PC-3 (cell line): ENCODE results near the gene PIEZO1.

Source experiments
- EZH2 ChIP-seq: fragments of 300-600 bp; sonication (generic); IDR thresholded peaks from one replicate; pipeline ENCODE4 v1.6.1; 2017; ENCODE audit warnings: antibody characterized with exemption, mild to moderate bottlenecking, low read length; ENCODE audit not compliant: unreplicated experiment
- EZH2phosphoT487 ChIP-seq: fragments of 300-600 bp; sonication (generic); IDR thresholded peaks from 2 replicates; pipeline ENCODE4 v1.6.1; 2018; ENCODE audit warnings: mild to moderate bottlenecking, antibody characterized with exemption, low read length, borderline replicate concordance
- TF ChIP-seq, protein P1 (sequence below): fragments of 300-600 bp; sonication (generic); conservative IDR thresholded peaks from 2 replicates; pipeline ENCODE4 v1.5.1; 2017; ENCODE audit warnings: antibody characterized with exemption, low read depth, mild to moderate bottlenecking, low read length

DNA sequence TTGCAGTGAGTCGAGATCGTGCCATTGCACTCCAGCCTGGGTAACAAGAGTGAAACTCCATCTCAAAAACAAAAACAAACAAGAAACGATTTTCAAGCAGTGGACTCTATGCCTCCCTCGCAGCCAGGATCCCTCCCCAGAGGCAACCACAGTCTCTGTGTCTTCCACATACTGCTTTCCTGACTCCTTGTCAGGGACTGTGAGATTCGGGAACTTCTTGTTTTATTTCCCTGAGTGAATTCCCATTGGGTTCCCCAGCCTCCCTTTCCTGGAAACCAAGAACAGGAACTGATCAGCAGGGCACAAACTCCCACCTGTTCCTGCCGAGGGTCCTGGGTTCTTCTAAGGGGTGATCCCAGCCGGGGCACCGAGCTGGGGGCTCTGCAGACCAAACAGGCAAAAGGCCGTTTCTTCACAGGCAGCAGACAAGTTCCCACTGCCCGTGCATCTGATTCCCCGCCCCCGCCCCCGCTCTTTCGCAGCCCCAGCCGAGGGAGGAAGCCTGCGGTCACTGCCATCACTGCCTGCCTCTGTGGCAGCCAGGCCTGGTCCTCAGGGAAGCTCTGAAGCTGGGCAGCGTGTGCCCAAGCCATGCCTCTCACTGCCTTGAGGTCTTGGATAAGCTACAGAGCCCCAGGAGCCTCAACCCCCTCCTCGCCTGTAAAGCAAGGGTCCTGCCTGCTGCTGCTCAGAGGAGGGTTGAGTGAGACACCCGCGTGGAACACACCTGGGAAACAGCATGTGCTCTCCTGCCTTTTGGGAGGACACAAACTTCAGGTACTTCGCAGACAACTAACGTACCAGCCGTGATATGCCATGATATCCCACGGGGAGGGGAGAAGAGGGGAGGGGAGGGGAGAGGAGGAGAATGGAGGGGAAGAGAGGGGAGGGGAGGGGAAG lies 5.5 kb upstream of the PIEZO1 start:
- TF ChIP-seq, protein P1, sequence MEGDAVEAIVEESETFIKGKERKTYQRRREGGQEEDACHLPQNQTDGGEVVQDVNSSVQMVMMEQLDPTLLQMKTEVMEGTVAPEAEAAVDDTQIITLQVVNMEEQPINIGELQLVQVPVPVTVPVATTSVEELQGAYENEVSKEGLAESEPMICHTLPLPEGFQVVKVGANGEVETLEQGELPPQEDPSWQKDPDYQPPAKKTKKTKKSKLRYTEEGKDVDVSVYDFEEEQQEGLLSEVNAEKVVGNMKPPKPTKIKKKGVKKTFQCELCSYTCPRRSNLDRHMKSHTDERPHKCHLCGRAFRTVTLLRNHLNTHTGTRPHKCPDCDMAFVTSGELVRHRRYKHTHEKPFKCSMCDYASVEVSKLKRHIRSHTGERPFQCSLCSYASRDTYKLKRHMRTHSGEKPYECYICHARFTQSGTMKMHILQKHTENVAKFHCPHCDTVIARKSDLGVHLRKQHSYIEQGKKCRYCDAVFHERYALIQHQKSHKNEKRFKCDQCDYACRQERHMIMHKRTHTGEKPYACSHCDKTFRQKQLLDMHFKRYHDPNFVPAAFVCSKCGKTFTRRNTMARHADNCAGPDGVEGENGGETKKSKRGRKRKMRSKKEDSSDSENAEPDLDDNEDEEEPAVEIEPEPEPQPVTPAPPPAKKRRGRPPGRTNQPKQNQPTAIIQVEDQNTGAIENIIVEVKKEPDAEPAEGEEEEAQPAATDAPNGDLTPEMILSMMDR = no peak
- no peak for TF ChIP-seq EZH2phosphoT487
- no peak for TF ChIP-seq EZH2
